ENCODE results near the gene SMTNL1.

The SMTNL1 gene

GRCh38 chr11:57502376-57502775, 35.0 kb upstream of the SMTNL1 start:
- intact Hi-C loops (cut with DNase I; ENCODE audit: low total_unique reads), result no loop called here
- Histone ChIP-seq H3K27ac (peak overlapping the region in 1 of 2 donors; percentile 26), H3K36me3 (peaks cover 0 to 14% (median 0%) of the 10 kb centered on the region in 3 donors), H3K9me3 (no peaks in the 10 kb centered on the region), H3K4me3 (no peak overlapping the region), H3K4me1 (peaks cover 11 to 19% (median 14%) of the 10 kb centered on the region in 4 donors), H3K27me3 (no peaks in the 10 kb centered on the region)
- TF ChIP-seq, protein P1, sequence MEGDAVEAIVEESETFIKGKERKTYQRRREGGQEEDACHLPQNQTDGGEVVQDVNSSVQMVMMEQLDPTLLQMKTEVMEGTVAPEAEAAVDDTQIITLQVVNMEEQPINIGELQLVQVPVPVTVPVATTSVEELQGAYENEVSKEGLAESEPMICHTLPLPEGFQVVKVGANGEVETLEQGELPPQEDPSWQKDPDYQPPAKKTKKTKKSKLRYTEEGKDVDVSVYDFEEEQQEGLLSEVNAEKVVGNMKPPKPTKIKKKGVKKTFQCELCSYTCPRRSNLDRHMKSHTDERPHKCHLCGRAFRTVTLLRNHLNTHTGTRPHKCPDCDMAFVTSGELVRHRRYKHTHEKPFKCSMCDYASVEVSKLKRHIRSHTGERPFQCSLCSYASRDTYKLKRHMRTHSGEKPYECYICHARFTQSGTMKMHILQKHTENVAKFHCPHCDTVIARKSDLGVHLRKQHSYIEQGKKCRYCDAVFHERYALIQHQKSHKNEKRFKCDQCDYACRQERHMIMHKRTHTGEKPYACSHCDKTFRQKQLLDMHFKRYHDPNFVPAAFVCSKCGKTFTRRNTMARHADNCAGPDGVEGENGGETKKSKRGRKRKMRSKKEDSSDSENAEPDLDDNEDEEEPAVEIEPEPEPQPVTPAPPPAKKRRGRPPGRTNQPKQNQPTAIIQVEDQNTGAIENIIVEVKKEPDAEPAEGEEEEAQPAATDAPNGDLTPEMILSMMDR (IDR thresholded peaks at IDR 0.05), result no peak
- DNase-seq, result no peak

DNA sequence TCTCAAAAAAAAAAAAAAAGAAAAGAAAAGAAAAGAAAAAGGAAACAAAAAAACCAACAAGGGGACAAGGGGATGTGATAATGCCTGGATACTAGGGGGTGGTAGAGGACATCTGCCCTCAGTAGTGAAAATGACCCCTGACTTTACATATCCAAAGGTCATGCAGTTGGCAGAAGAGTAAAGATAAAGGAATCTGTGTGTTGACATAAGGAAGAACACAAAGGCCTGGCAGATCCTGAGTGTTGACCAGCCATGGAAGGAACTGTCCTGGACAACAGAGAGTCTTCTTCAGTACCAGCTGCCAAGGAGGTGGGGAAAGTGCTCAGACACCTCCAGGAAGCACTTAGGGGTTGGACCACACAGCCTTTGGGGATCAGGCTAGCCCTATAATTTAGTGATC, 34.5 kb upstream of the SMTNL1 start:
- TF ChIP-seq, protein P1 (IDR thresholded peaks at IDR 0.05), result no peak
- no peak overlapping the region for H3K27ac ChIP-seq
- peaks cover 0 to 14% (median 0%) of the 10 kb centered on the region in 3 donors for H3K36me3 ChIP-seq
- peaks cover 11 to 19% (median 14%) of the 10 kb centered on the region in 4 donors for H3K4me1 ChIP-seq
- no peak overlapping the region for H3K4me3 ChIP-seq
- no peaks in the 10 kb centered on the region for H3K27me3 ChIP-seq
- intact Hi-C loops (cut with DNase I; ENCODE audit: low total_unique reads), result no loop called here
- no peaks in the 10 kb centered on the region for H3K9me3 ChIP-seq
- no peak for DNase-seq

- Histone ChIP-seq H3K4me3 (no peak overlapping the region), H3K4me1 (peaks cover 4 to 8% (median 7%) of the 10 kb centered on the region in 4 donors), H3K27ac (no peak overlapping the region), H3K27me3 (no peaks in the 10 kb centered on the region), H3K9me3 (no peaks in the 10 kb centered on the region), H3K36me3 (peaks cover 0 to 14% (median 0%) of the 10 kb centered on the region in 3 donors)
- no peak for DNase-seq
- intact Hi-C loops (cut with DNase I; ENCODE audit: low total_unique reads), result no loop called here
- TF ChIP-seq, protein P1 (IDR thresholded peaks at IDR 0.05), result no peak
These were observed 32.9 kb upstream of the SMTNL1 start for GRCh38 chr11:57504511-57504910.

- TF ChIP-seq, protein P1 (IDR thresholded peaks at IDR 0.05), result no peak
- H3K9me3 ChIP-seq, result no peaks in the 10 kb centered on the region
These were observed 30.9 kb upstream of the SMTNL1 start for GRCh38 chr11:57506522-57506921.

GRCh38 chr11:57508341-57509170, 28.8 kb upstream of the SMTNL1 start:
- TF ChIP-seq, protein P1 (IDR thresholded peaks at IDR 0.05), result no peak
- H3K27me3 ChIP-seq, result no peaks in the 10 kb centered on the region
- intact Hi-C loops (cut with DNase I; ENCODE audit: low total_unique reads), result no loop called here
- no peak for DNase-seq
- H3K9me3 ChIP-seq, result no peaks in the 10 kb centered on the region
- no peak overlapping the region for H3K27ac ChIP-seq
- peaks cover 0 to 7% (median 0%) of the 10 kb centered on the region in 3 donors for H3K36me3 ChIP-seq
- no peak overlapping the region for H3K4me3 ChIP-seq
- H3K4me1 ChIP-seq, result peaks cover 0 to 3% (median 1%) of the 10 kb centered on the region in 4 donors

More at GRCh38 chr11:57506522-57506921, 30.9 kb upstream of the SMTNL1 start:
- no peak overlapping the region for H3K4me3 ChIP-seq
- no peaks in the 10 kb centered on the region for H3K4me1 ChIP-seq
- peaks cover 0 to 7% (median 0%) of the 10 kb centered on the region in 3 donors for H3K36me3 ChIP-seq
- intact Hi-C loops (cut with DNase I; ENCODE audit: low total_unique reads), result no loop called here
- no peaks in the 10 kb centered on the region for H3K27me3 ChIP-seq
- H3K27ac ChIP-seq, result no peak overlapping the region
- no peak for DNase-seq

Measured in tibial artery (tissue), 4 donors.